ENCODE results near the gene MUC5B. TPM values are rescaled to one million over a fixed set of nuclear protein-coding genes. Genes with fewer than 3 reads are reported as not detected.

Gene MUC5B
- total and polyA plus RNA-seq, 2 donors (not counting 3 experiments of a cell fraction or from before 2014, with no cell fraction given) = not detected

DNA sequence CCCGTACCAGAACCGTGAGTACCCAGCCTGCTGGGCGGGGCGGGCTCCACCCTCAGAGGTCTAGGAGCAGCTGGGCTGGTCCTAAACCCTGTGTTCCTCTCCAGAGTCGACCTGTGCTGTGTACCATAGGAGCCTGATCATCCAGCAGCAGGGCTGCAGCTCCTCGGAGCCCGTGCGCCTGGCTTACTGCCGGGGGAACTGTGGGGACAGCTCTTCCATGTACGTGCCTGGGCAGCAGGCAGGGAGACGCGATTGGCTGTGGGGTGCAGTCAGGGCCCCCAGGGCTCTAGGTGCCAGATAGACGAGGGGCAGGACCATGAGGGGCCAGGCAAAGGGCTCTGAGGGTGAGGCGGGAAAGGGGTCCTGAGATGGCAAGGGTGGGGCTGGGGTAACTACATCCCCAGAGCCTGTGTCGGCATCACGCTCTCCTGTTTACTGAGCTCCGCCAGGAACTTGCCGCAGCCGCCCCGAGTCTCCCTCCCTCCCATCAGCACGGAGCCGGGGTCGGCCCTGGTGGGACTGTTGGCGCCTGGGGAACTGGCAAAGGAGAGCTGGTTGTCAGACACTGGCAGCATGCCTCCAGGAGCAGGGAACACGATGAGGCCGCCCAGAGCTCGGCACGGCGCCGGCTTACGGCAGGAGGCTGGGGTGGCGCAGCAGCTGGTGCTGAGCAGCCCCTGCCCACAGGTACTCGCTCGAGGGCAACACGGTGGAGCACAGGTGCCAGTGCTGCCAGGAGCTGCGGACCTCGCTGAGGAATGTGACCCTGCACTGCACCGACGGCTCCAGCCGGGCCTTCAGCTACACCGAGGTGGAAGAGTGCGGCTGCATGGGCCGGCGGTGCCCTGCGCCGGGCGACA is 22.9 kb upstream of the MUC5B start:
- Histone ChIP-seq H3K9me1 (replicated peaks; ENCODE audit: control insufficient read depth, extremely low read depth, insufficient read depth, low read length) (no peaks in the 10 kb centered on the region), H3K4me3 (replicated peaks in 1 of 3; ENCODE audit: insufficient read depth in 1 of 3, low read depth in 1 of 3, low read length in 3 of 3) (no peak overlapping the region), H3K9me3 (replicated peaks; ENCODE audit: control insufficient read depth, insufficient read depth, low read length) (no peaks in the 10 kb centered on the region), H3K79me2 (ENCODE audit: control insufficient read depth, insufficient read depth, low read length) (no peaks in the 10 kb centered on the region), H3K27ac (ENCODE audit: insufficient read depth, low read depth, low read length) (no peak overlapping the region), H3K4me2 (ENCODE audit: insufficient read depth, low read length) (no peak overlapping the region), H3K27me3 (ENCODE audit: control insufficient read depth in 2 of 2, insufficient read depth in 2 of 2, low read length in 2 of 2) (no peaks in the 10 kb centered on the region), H3K9ac (replicated peaks; ENCODE audit: extremely low read depth, insufficient read depth, low read length) (no peak overlapping the region), H3K36me3 (ENCODE audit: control insufficient read depth in 2 of 2, extremely low read depth in 1 of 2, insufficient read depth in 2 of 2, low read length in 2 of 2) (no peaks in the 10 kb centered on the region), H3K4me1 (ENCODE audit: control insufficient read depth, extremely low read depth, insufficient read depth, low read length) (no peaks in the 10 kb centered on the region), H2AFZ (ENCODE audit: low read depth, low read length) (no peak overlapping the region), H4K20me1 (replicated peaks; ENCODE audit: control insufficient read depth, extremely low read depth, insufficient read depth, low read length) (no peaks in the 10 kb centered on the region)
- BruUV-seq (replicated peaks) = no TSS peak
- POLR2A ChIA-PET = no interaction called here
- FAIRE-seq (no peak), DNase-seq (ENCODE audit: low read depth, low spot score) (no peak)
- dilution Hi-C loops (cut with MboI; ENCODE audit: extremely low pct_ligation_motif_present, low sequenced_read_pairs) (no loop called here), intact Hi-C loops (cut with micrococcal nuclease) (no loop called here)
- CTCF ChIA-PET = interaction anchor here (1.1 to 1.6 kb wide), 3 partner anchors 10 to 375 kb away, joined by 5 to 7 read pairs (median 6); no protein-coding TSS in a partner anchor
- TF ChIP-seq POLR2AphosphoS5 (IDR thresholded peaks at IDR 0.05; ENCODE audit: insufficient read depth, low read depth, low read length) = no peak
- no peak for TF ChIP-seq FOS (IDR thresholded peaks at IDR 0.05; ENCODE audit: borderline replicate concordance, insufficient read depth, low read length)
- TF ChIP-seq, protein P1, sequence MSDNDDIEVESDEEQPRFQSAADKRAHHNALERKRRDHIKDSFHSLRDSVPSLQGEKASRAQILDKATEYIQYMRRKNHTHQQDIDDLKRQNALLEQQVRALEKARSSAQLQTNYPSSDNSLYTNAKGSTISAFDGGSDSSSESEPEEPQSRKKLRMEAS (IDR thresholded peaks at IDR 0.05; ENCODE audit: insufficient read depth, insufficient read length) = no peak
- TF ChIP-seq MYC (IDR thresholded peaks at IDR 0.05; ENCODE audit: low read depth, low read length) = no peak
- TF ChIP-seq, protein P2, sequence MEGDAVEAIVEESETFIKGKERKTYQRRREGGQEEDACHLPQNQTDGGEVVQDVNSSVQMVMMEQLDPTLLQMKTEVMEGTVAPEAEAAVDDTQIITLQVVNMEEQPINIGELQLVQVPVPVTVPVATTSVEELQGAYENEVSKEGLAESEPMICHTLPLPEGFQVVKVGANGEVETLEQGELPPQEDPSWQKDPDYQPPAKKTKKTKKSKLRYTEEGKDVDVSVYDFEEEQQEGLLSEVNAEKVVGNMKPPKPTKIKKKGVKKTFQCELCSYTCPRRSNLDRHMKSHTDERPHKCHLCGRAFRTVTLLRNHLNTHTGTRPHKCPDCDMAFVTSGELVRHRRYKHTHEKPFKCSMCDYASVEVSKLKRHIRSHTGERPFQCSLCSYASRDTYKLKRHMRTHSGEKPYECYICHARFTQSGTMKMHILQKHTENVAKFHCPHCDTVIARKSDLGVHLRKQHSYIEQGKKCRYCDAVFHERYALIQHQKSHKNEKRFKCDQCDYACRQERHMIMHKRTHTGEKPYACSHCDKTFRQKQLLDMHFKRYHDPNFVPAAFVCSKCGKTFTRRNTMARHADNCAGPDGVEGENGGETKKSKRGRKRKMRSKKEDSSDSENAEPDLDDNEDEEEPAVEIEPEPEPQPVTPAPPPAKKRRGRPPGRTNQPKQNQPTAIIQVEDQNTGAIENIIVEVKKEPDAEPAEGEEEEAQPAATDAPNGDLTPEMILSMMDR (IDR thresholded peaks at IDR 0.05; ENCODE audit: extremely low read depth in 1 of 2, insufficient read depth in 1 of 2, low read depth in 1 of 2, low read length in 2 of 2) = no peak
- TF ChIP-seq JUN (IDR thresholded peaks at IDR 0.05; ENCODE audit: borderline replicate concordance, insufficient read depth, insufficient read length, low read depth) = no peak

All from endothelial cell of umbilical vein (primary cell).